GM18526 (cell line): ENCODE measurements around the gene SMCO2.

Experiments
- POLR2A ChIP-seq: IDR thresholded peaks from 3 replicates; pipeline ENCODE4 v1.6.1; 2011; ENCODE audit not compliant: insufficient read length; ENCODE audit errors: extremely low read depth

Gene SMCO2

GRCh38 chr12:27527512-27527911 is 81.0 kb downstream of the SMCO2 start:
- TF ChIP-seq POLR2A = no peak

- TF ChIP-seq POLR2A = no peak
Observed at GRCh38 chr12:27528788-27529187, 82.3 kb downstream of the SMCO2 start.

- TF ChIP-seq POLR2A = no peak
Observed at GRCh38 chr12:27530157-27530922, 83.8 kb downstream of the SMCO2 start.

- no peak for TF ChIP-seq POLR2A
Observed at GRCh38 chr12:27531896-27532295, 85.4 kb downstream of the SMCO2 start.

- no peak for TF ChIP-seq POLR2A
Observed at GRCh38 chr12:27534060-27534764, 87.7 kb downstream of the SMCO2 start.

GRCh38 chr12:27534765-27535161 is 88.2 kb downstream of the SMCO2 start:
- no peak for TF ChIP-seq POLR2A

GRCh38 chr12:27535318-27535717 is 88.8 kb downstream of the SMCO2 start:
- no peak for TF ChIP-seq POLR2A

DNA sequence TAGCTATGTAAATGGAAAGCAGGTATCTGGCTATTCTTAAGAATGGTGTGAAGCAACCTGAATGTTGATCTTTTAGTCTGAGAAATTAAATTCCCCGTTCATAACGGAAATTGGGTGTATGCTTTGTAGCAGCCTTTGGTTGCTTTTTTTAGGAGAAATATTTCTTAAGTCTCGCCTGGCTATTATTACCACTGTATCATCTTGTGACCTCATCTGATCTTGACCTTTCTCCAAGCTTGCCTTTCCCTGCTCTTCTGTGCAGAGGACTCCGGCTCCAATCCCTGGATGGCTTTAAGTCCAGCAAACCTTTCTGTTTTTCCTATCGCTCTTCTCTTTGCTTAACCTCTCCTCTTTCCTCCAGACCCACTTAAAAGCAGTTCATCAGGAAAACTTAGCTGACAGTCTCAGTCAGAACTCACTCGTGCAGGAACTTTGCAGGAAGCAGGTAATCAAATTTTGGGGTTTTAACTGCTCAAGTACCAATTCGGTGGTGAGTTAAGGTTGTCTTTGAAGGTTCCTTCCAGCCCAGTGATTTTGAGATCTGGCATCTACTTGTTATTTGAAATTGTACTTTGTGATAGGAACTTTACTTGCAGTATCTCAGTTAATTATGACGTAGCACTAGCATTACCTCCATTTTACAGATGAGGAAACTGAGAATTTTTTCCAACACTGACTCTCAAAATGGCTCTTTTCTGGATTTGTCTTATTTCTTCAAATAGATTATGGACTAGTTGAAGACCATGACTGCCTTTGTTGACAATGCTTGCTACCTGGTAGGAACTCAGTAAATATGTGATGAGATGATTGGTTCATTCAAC is 91.5 kb downstream of the SMCO2 start:
- no peak for TF ChIP-seq POLR2A

GRCh38 chr12:27539191-27539631 is 92.7 kb downstream of the SMCO2 start:
- TF ChIP-seq POLR2A = no peak

DNA sequence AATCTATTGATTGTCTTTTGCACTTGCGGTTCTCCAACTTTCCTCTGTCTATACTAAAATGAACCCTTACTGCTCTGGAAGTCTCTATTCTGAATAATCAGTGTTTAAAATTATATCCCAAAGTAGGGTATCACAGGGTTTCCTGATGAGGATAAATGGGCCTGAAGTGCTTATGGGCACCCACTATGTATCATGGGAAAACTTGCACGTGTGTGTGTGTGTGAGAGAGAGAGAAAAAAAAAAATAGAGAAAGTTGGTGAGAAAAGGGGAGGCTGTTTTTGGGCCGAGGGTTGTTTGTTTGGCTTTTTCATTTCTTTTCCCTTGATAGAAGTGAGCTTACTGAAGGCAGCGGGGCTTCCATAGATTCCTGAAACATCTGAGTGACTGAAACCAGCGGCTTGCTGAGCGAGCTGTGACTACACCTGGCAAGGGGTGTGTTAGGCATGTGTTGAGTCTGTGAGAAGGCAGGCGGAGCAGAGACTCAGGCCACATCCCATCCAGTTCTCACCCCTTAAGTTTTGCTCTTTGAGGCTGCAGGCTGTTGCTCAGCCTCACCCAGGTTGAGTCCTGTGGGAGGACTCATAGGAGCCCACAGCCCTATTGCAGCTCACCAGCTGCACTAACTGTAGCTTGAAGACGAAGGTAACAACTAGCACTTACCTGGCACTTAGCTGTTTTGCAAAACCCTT is 94.6 kb downstream of the SMCO2 start:
- TF ChIP-seq POLR2A = no peak

DNA sequence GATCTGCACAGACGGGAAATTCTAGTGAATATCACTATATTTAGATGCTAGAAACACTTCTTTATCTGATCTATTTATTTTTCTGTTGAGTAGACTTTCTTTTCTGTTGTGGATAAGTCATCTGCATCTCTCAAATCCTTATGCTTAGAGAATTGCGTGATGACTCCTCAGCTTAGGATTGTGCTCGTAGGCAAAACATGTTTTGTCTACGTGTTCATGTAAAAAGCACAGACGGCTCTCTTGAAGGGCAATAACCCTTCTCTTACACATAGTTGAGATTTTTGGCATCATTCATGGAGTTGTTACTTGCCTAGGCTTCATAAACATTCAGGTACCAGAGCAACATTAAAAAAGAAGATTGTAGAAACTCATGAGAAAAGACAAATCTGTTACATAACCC is 96.1 kb downstream of the SMCO2 start:
- TF ChIP-seq POLR2A = no peak

DNA sequence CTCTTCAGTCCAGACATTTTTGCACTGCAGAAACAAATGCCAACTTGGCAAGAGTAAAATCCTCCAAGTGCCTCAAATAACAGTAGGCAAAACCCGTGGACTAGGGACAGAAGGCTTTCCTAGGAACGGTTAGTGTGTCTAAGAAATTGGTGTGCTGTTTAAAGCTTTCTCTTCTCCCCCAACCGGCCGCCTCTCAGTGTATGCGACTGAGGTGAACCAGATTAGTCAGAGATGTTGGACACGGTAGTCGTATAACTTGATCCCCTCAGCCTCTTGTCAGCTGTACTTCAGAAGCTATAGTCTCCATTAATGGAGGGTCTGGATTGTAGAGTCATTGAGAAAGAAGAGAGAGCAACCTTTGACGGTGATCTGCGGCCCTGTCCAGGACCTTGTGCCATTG is 99.1 kb downstream of the SMCO2 start:
- TF ChIP-seq POLR2A = no peak

GRCh38 chr12:27547592-27547991 is 101.1 kb downstream of the SMCO2 start:
- no peak for TF ChIP-seq POLR2A

DNA sequence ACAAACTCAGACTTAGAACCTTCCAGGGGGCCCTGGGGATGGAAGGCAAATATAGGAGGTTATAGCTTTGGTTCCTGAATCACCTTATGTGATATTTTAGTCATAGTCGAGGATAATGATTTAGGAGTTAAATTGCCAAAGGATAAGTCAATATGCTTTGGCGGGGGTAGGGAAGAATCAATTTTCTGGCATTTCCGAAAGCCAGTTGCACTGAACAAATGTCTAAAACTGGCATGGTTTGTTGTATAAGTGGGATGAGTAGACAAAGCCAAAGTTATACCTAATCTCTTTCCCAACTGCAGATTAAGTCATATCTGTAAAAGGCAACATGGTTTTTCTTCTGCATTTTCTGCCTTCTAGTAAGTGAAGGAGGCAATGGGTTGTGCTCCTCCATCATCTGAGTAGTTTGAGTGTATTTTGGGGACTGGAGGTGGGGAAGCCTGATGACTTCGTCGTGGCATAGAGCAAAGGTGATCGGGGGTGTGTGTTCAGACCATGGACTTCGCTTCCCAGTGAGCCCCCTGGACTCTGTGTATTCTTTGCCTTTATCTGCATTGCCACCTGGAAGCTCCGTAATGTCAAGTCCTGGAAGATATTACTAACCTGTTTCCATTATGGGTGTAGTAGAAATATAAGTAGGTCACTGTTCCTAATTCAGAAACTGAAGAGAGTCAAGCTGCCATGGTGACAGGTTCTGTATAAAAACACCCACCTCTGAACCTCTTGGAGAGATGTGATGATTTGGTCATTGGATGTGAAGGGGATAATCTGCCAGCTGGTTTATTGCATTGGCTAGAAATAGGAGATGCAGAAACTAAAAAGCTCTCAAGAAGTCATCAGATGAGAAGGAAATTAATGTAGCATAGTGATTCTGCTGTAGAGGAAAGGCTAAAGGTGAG is 102.0 kb downstream of the SMCO2 start:
- no peak for TF ChIP-seq POLR2A

DNA sequence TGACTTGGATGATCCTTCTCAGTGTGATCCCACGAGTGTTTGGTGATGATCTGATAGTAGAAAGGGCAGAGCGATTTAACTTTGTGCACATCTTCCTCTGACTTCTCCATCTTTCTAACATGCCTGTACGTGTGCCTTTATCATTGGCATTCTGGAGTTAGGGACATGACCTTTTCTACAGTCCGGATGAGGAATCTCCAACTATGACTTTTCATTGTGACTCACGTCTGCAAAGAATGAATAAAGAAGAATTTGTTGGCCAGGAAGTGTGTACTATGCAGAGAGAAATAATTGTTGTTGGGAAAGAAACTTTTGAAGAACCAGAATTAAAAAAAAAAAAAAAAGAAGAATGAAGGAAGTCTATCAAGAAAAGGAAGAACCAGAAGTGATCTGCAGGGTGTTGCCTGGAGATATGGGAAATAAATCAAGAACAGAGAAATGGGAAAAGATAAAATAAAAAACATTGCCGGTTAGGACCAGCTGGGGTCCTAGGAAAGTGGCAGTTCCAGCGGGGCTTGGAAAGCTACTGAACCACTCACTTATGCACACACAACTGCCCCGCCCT is 102.8 kb downstream of the SMCO2 start:
- no peak for TF ChIP-seq POLR2A
